CD8-positive, alpha-beta memory T cell (primary cell): ENCODE data around the gene LIPC. TPM values are rescaled to one million over a fixed set of nuclear protein-coding genes. Genes with fewer than 3 reads are reported as not detected.

Experiments
- CTCF ChIA-PET: fragments of 350-600 bp; sonication (Branson Sonifier 250); formaldehyde crosslinking; loops from one replicate; lab custom pipeline; 2021; ENCODE audit warnings: antibody characterized with exemption; lab: Charles Lee
- POLR2A ChIA-PET: fragments of 350-600 bp; sonication (Branson Sonifier 250); formaldehyde crosslinking; loops from one replicate; lab custom pipeline; 2021; ENCODE audit warnings: antibody characterized with exemption; lab: Charles Lee
- DNase-seq, 5 donors: peaks; one replicate each; pipeline versions ENCODE4 v3.0.0 to v3.0.0-alpha.2; 2020 to 2022; ENCODE audit warnings: mixed read lengths in 1 of 5
- H3K27ac ChIP-seq: one replicate; pipeline ENCODE4 v1.7.0; 2013; ENCODE audit warnings: low read depth, mild to moderate bottlenecking, low read length, moderate library complexity
- H3K27me3 ChIP-seq: 2 replicates; pipeline ENCODE4 v1.7.0; 2013; ENCODE audit warnings: low read length, mild to moderate bottlenecking; ENCODE audit not compliant: insufficient read depth, poor library complexity, severe bottlenecking
- H3K36me3 ChIP-seq: 2 replicates; pipeline ENCODE4 v1.7.0; 2013; ENCODE audit warnings: mild to moderate bottlenecking, low read length, moderate library complexity; ENCODE audit not compliant: insufficient read depth
- H3K4me1 ChIP-seq: 2 replicates; pipeline ENCODE4 v1.7.0; 2013; ENCODE audit warnings: mild to moderate bottlenecking, low read length, moderate library complexity; ENCODE audit not compliant: insufficient read depth
- H3K4me3 ChIP-seq: 2 replicates; pipeline ENCODE4 v1.7.0; 2013; ENCODE audit warnings: mild to moderate bottlenecking, low read length
- H3K9me3 ChIP-seq: 2 replicates; pipeline ENCODE4 v1.7.0; 2013; ENCODE audit warnings: mild to moderate bottlenecking, low read length
- H3K27ac Mint-ChIP-seq, 8 donors: one replicate each; pipeline ENCODE4 v1.8.0; 2020 to 2021; ENCODE audit warnings: mixed read lengths in 8 of 8, mild to moderate bottlenecking in 6 of 8, inconsistent platforms in 3 of 8, moderate library complexity in 3 of 8
- H3K27me3 Mint-ChIP-seq, 2 donors: one replicate each; pipeline ENCODE4 v1.8.0; 2020 to 2021; ENCODE audit warnings: mixed read lengths in 2 of 2, mild to moderate bottlenecking in 1 of 2, moderate library complexity in 1 of 2
- H3K36me3 Mint-ChIP-seq, 3 donors: one replicate each; pipeline ENCODE4 v1.8.0; 2020 to 2021; ENCODE audit warnings: mixed read lengths in 3 of 3, inconsistent platforms in 1 of 3, mild to moderate bottlenecking in 1 of 3
- H3K4me1 Mint-ChIP-seq, 3 donors: one replicate each; pipeline ENCODE4 v1.8.0; 2020 to 2021; ENCODE audit warnings: mixed read lengths in 3 of 3, inconsistent platforms in 1 of 3, mild to moderate bottlenecking in 1 of 3
- H3K4me3 Mint-ChIP-seq, 7 donors: one replicate each; pipeline ENCODE4 v1.8.0; 2020 to 2021; ENCODE audit warnings: mixed read lengths in 7 of 7, mild to moderate bottlenecking in 6 of 7, moderate library complexity in 4 of 7, inconsistent platforms in 2 of 7
- H3K9me3 Mint-ChIP-seq, 5 donors: one replicate each; pipeline ENCODE4 v1.8.0; 2020 to 2022; ENCODE audit warnings: mixed read lengths in 5 of 5, mild to moderate bottlenecking in 3 of 5, moderate library complexity in 2 of 5, inconsistent platforms in 1 of 5
- polyA plus RNA-seq: library from polyadenylated mRNA; unstranded; fragments of 300-500 nt; fragmentation: Illumina TruSeq; gene quantifications from one replicate; pipeline ENCODE4 v1.2.3, GENCODE V29; 2021
- total RNA-seq, 2 experiments: library from RNA; stranded (reverse); gene quantifications; one replicate each; pipeline ENCODE4 v1.2.3, GENCODE V29; 2021

LIPC gene
- total and polyA plus RNA-seq, 3 experiments from 2014 or later = 0.28 to 1.5 (median 0.47) TPM

- no peaks in the 10 kb centered on the region for H3K36me3 ChIP-seq
- H3K4me3 Mint-ChIP-seq = peak overlapping the region in 6 of 7 donors; percentile 20 to 75 (median 60)
- no peak overlapping the region for H3K4me3 ChIP-seq
- H3K36me3 Mint-ChIP-seq = peaks cover 0 to 1% (median 0%) of the 10 kb centered on the region in 3 donors
- H3K27ac ChIP-seq = no peak overlapping the region
- no peaks in the 10 kb centered on the region for H3K9me3 Mint-ChIP-seq
- no peak for DNase-seq
- peak overlapping the region in 7 of 8 donors; percentile 26 to 96 (median 79) for H3K27ac Mint-ChIP-seq
- POLR2A ChIA-PET = no interaction called here
- H3K4me1 ChIP-seq = peaks cover 54% of the 10 kb centered on the region
- H3K9me3 ChIP-seq = no peaks in the 10 kb centered on the region
- no peaks in the 10 kb centered on the region for H3K27me3 ChIP-seq
- CTCF ChIA-PET = no interaction called here
- H3K27me3 Mint-ChIP-seq = no peaks in the 10 kb centered on the region
- peaks cover 53 to 72% (median 56%) of the 10 kb centered on the region in 3 donors for H3K4me1 Mint-ChIP-seq
Observed at GRCh38 chr15:58474741-58475323, 43.0 kb downstream of the LIPC start.

GRCh38 chr15:58475573-58476524, 44.1 kb downstream of the LIPC start:
- Mint-ChIP-seq H3K27ac (peak overlapping the region in 7 of 8 donors; percentile 14 to 92 (median 63)), H3K9me3 (no peaks in the 10 kb centered on the region), H3K4me1 (peaks cover 53 to 75% (median 55%) of the 10 kb centered on the region in 3 donors), H3K27me3 (no peaks in the 10 kb centered on the region), H3K4me3 (peak overlapping the region in 6 of 7 donors; percentile 17 to 75 (median 42)), H3K36me3 (peaks cover 0 to 1% (median 0%) of the 10 kb centered on the region in 3 donors)
- no peak for DNase-seq
- Histone ChIP-seq H3K4me3 (no peak overlapping the region), H3K36me3 (no peaks in the 10 kb centered on the region), H3K4me1 (peaks cover 54% of the 10 kb centered on the region), H3K27ac (no peak overlapping the region), H3K9me3 (no peaks in the 10 kb centered on the region), H3K27me3 (no peaks in the 10 kb centered on the region)
- ChIA-PET CTCF (interaction anchor here (1.9 kb wide), 1 partner anchor 18 kb away, joined by 4 read pairs; no protein-coding TSS in a partner anchor), POLR2A (no interaction called here)

GRCh38 chr15:58476525-58477162, 44.9 kb downstream of the LIPC start:
- Mint-ChIP-seq H3K27me3 (no peaks in the 10 kb centered on the region), H3K9me3 (no peaks in the 10 kb centered on the region), H3K4me3 (peak overlapping the region in 3 of 7 donors; percentile 18 to 54 (median 25)), H3K27ac (peak overlapping the region in 7 of 8 donors; percentile 17 to 92 (median 59)), H3K4me1 (peaks cover 53 to 72% (median 54%) of the 10 kb centered on the region in 3 donors), H3K36me3 (peaks cover 0 to 1% (median 0%) of the 10 kb centered on the region in 3 donors)
- CTCF ChIA-PET = interaction anchor here (0.9 to 1.9 kb wide), 3 partner anchors 9 to 295 kb away, joined by 3 to 4 read pairs (median 4); partner anchors contain the start of gene MINDY2
- Histone ChIP-seq H3K27ac (no peak overlapping the region), H3K36me3 (no peaks in the 10 kb centered on the region), H3K4me1 (peaks cover 51% of the 10 kb centered on the region), H3K27me3 (no peaks in the 10 kb centered on the region), H3K4me3 (no peak overlapping the region), H3K9me3 (no peaks in the 10 kb centered on the region)
- POLR2A ChIA-PET = no interaction called here
- no peak for DNase-seq

- H3K27ac ChIP-seq = no peak overlapping the region
- H3K4me3 Mint-ChIP-seq = peak overlapping the region in 3 of 7 donors; percentile 18 to 59 (median 25)
- H3K4me1 Mint-ChIP-seq = peaks cover 53 to 71% (median 54%) of the 10 kb centered on the region in 3 donors
- peaks cover 51% of the 10 kb centered on the region for H3K4me1 ChIP-seq
- H3K27me3 ChIP-seq = no peaks in the 10 kb centered on the region
- peak overlapping the region; percentile 26 to 95 (median 62) for H3K27ac Mint-ChIP-seq
- no peak overlapping the region for H3K4me3 ChIP-seq
- H3K9me3 ChIP-seq = no peaks in the 10 kb centered on the region
- POLR2A ChIA-PET = no interaction called here
- H3K27me3 Mint-ChIP-seq = no peaks in the 10 kb centered on the region
- peaks cover 0 to 1% (median 0%) of the 10 kb centered on the region in 3 donors for H3K36me3 Mint-ChIP-seq
- no peaks in the 10 kb centered on the region for H3K36me3 ChIP-seq
- CTCF ChIA-PET = interaction anchor here (0.9 to 1.9 kb wide), 3 partner anchors 9 to 294 kb away, joined by 3 to 4 read pairs (median 4); partner anchors contain the start of gene MINDY2
- DNase-seq = no peak
- H3K9me3 Mint-ChIP-seq = no peaks in the 10 kb centered on the region
Observed at GRCh38 chr15:58477170-58477569, 45.4 kb downstream of the LIPC start.

GRCh38 chr15:58478035-58478434, 46.2 kb downstream of the LIPC start:
- H3K9me3 Mint-ChIP-seq = no peaks in the 10 kb centered on the region

DNA sequence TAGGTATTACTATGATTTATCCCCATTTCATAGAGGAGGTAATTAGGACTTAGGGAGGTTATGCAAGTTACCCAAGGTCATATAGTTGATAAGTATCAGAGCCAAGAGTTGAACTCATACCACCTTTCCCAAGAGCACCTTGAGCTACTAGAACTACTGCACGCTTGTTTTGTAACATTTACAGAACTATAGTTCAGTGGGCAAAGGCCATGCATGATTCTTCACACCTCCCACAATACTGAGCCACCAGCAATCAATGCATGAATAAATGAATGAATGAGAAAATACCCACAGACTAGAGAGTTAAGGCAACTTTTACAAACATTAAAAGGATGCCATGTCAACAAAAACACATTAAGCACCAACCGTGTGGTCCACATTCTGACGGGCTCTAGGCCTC, 46.8 kb downstream of the LIPC start:
- H3K36me3 ChIP-seq = no peaks in the 10 kb centered on the region
- H3K27ac ChIP-seq = no peak overlapping the region
- Mint-ChIP-seq H3K9me3 (no peaks in the 10 kb centered on the region), H3K27ac (peak overlapping the region in 4 of 8 donors; percentile 0 to 91 (median 46)), H3K27me3 (no peaks in the 10 kb centered on the region), H3K4me1 (peaks cover 49 to 67% (median 51%) of the 10 kb centered on the region in 3 donors), H3K36me3 (peaks cover 0 to 1% (median 0%) of the 10 kb centered on the region in 3 donors), H3K4me3 (no peak overlapping the region)
- H3K27me3 ChIP-seq = no peaks in the 10 kb centered on the region
- ChIA-PET CTCF (no interaction called here), POLR2A (no interaction called here)
- H3K9me3 ChIP-seq = no peaks in the 10 kb centered on the region
- no peak overlapping the region for H3K4me3 ChIP-seq
- no peak for DNase-seq
- H3K4me1 ChIP-seq = peaks cover 46% of the 10 kb centered on the region

More at GRCh38 chr15:58478035-58478434, 46.2 kb downstream of the LIPC start:
- CTCF ChIA-PET = no interaction called here
- no peaks in the 10 kb centered on the region for H3K36me3 ChIP-seq
- peaks cover 49 to 67% (median 51%) of the 10 kb centered on the region in 3 donors for H3K4me1 Mint-ChIP-seq
- H3K27ac ChIP-seq = no peak overlapping the region
- peak overlapping the region in 4 of 8 donors; percentile 59 to 91 (median 73) for H3K27ac Mint-ChIP-seq
- no peak overlapping the region for H3K4me3 ChIP-seq
- no peaks in the 10 kb centered on the region for H3K27me3 Mint-ChIP-seq
- peaks cover 0 to 1% (median 0%) of the 10 kb centered on the region in 3 donors for H3K36me3 Mint-ChIP-seq
- H3K27me3 ChIP-seq = no peaks in the 10 kb centered on the region
- peaks cover 46% of the 10 kb centered on the region for H3K4me1 ChIP-seq
- no peak for DNase-seq
- peak overlapping the region in 1 of 7 donors; percentile 33 for H3K4me3 Mint-ChIP-seq
- POLR2A ChIA-PET = no interaction called here
- no peaks in the 10 kb centered on the region for H3K9me3 ChIP-seq

DNA sequence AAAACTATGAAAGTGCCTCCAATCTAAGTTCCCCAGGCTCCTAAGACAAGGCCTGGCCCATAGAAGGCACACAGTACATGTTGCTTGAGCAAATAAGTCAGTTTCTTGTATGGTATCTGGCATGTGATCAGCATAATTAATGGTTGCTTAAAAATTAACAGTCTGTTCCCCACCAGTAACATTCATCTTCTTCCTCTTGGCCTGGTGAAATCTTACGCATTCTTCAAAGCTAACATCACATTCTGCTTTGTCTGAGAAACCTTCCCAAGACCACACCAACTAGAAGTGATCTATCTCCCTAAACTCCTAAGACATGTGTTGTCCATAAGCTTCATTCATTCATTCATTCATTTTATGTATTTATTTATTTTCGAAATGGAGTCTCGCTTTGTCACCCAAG, 48.1 kb downstream of the LIPC start:
- ChIA-PET POLR2A (no interaction called here), CTCF (no interaction called here)
- H3K36me3 Mint-ChIP-seq = peaks cover 0 to 1% (median 0%) of the 10 kb centered on the region in 3 donors
- no peaks in the 10 kb centered on the region for H3K27me3 ChIP-seq
- peak overlapping the region in 4 of 8 donors; percentile 6 to 44 (median 28) for H3K27ac Mint-ChIP-seq
- peaks cover 45% of the 10 kb centered on the region for H3K4me1 ChIP-seq
- no peak overlapping the region for H3K27ac ChIP-seq
- no peak overlapping the region for H3K4me3 Mint-ChIP-seq
- no peaks in the 10 kb centered on the region for H3K9me3 ChIP-seq
- no peak overlapping the region for H3K4me3 ChIP-seq
- no peaks in the 10 kb centered on the region for H3K27me3 Mint-ChIP-seq
- no peak for DNase-seq
- peaks cover 50 to 67% (median 51%) of the 10 kb centered on the region in 3 donors for H3K4me1 Mint-ChIP-seq
- H3K36me3 ChIP-seq = no peaks in the 10 kb centered on the region
- H3K9me3 Mint-ChIP-seq = no peaks in the 10 kb centered on the region
